HFFc6 (cell line): ENCODE measurements around the gene AKT3. TPM values are rescaled to one million over a fixed set of nuclear protein-coding genes. Genes with fewer than 3 reads are reported as not detected.

Experiments used
- DNase-seq: peaks from one replicate; pipeline ENCODE4 v3.0.0-alpha.2; 2018
- H3K27ac Mint-ChIP-seq: 2 replicates; pipeline ENCODE4 v1.8.0; 2020; ENCODE audit warnings: mild to moderate bottlenecking, mixed read lengths
- H3K27me3 Mint-ChIP-seq: 2 replicates; pipeline ENCODE4 v1.8.0; 2021; ENCODE audit warnings: mild to moderate bottlenecking, moderate library complexity, mixed read lengths; ENCODE audit not compliant: insufficient read depth
- H3K36me3 Mint-ChIP-seq: 2 replicates; pipeline ENCODE4 v1.8.0; 2021; ENCODE audit warnings: low read depth, mixed read lengths
- H3K4me1 Mint-ChIP-seq: 2 replicates; pipeline ENCODE4 v1.8.0; 2020; ENCODE audit warnings: low read depth, mixed read lengths
- H3K4me3 Mint-ChIP-seq: 2 replicates; pipeline ENCODE4 v1.8.0; 2020; ENCODE audit warnings: mild to moderate bottlenecking, moderate library complexity, mixed read lengths
- H3K9me3 Mint-ChIP-seq: 2 replicates; pipeline ENCODE4 v1.8.0; 2020; ENCODE audit warnings: mild to moderate bottlenecking, mixed read lengths
- total RNA-seq, 6 experiments: library from RNA; stranded (reverse); fragmentation: NEBNext Ultra II Directional; extraction: Animal tissue kit (Norgen Biotek cat#: 25700); gene quantifications; 2 replicates in 1 of 6; 3 replicates in 5 of 6; pipeline ENCODE4 v1.2.3, GENCODE V29; 2021
- TF ChIP-seq, protein P1 (sequence below): fragments of 200-600 bp; sonication (generic); IDR thresholded peaks from 2 replicates; pipeline ENCODE4 v1.5.0; 2021; ENCODE audit warnings: antibody characterized with exemption, mild to moderate bottlenecking

AKT3 gene
- total RNA-seq, 6 experiments from 2014 or later, result 66.8 to 85.4 (median 75.1) TPM

DNA sequence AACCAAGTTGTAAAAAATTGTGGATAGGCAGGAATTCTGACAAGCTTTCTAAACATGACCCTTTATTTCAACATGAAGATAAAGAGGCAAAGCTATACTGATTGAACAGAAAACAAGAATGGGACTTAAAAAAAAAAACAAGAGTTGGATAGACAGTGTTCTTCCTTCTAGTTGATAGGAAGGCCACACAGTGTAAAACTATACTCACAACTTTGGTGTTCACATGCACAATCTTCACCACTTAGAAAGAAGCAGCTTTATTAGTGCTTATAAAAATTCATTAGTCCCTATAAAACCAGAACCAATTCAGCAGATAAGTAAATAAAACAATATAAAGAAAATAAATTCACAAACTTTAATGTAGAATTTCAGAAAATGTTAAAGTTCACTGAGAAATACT lies 101.8 kb downstream of the AKT3 start:
- Mint-ChIP-seq H3K4me1 (peaks cover 68% of the 10 kb centered on the region), H3K36me3 (peaks cover 8% of the 10 kb centered on the region; the same call in 1 of the 2 replicates), H3K27me3 (peaks cover 2% of the 10 kb centered on the region; the same call in 1 of the 2 replicates), H3K9me3 (no peaks in the 10 kb centered on the region), H3K27ac (peak overlapping the region; percentile 30; the same call in 1 of the 2 replicates), H3K4me3 (no peak overlapping the region)
- TF ChIP-seq, protein P1, sequence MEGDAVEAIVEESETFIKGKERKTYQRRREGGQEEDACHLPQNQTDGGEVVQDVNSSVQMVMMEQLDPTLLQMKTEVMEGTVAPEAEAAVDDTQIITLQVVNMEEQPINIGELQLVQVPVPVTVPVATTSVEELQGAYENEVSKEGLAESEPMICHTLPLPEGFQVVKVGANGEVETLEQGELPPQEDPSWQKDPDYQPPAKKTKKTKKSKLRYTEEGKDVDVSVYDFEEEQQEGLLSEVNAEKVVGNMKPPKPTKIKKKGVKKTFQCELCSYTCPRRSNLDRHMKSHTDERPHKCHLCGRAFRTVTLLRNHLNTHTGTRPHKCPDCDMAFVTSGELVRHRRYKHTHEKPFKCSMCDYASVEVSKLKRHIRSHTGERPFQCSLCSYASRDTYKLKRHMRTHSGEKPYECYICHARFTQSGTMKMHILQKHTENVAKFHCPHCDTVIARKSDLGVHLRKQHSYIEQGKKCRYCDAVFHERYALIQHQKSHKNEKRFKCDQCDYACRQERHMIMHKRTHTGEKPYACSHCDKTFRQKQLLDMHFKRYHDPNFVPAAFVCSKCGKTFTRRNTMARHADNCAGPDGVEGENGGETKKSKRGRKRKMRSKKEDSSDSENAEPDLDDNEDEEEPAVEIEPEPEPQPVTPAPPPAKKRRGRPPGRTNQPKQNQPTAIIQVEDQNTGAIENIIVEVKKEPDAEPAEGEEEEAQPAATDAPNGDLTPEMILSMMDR, result no peak
- no peak for DNase-seq

GRCh38 chr1:243746751-243747150 lies 103.3 kb downstream of the AKT3 start:
- Mint-ChIP-seq H3K27ac (no peak overlapping the region), H3K36me3 (peaks cover 12% of the 10 kb centered on the region), H3K27me3 (peaks cover 2% of the 10 kb centered on the region; the same call in 1 of the 2 replicates), H3K4me3 (no peak overlapping the region), H3K4me1 (peaks cover 77% of the 10 kb centered on the region), H3K9me3 (peaks cover 4% of the 10 kb centered on the region; the same call in 1 of the 2 replicates)
- TF ChIP-seq, protein P1, result no peak
- DNase-seq, result no peak

DNA sequence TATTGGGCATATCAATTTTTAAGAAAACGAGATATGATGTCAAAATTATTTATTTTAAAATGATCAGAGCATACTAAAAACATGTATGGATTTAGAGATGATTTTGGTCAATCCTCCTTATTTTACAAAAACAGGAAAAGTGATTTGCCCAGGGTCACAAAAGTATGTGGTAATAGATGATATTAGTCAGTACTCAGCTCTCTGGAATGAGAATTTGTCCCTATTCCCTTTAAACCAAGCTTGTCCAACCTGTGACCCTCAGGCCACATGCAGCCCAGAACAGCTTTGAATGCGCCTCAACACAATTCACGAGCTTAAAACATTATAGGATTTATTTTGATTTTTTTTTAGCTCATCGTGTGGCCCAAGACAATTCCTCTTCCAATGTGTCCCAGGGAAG lies 104.7 kb downstream of the AKT3 start:
- Mint-ChIP-seq H3K27ac (peak overlapping the region; percentile 62), H3K27me3 (no peaks in the 10 kb centered on the region), H3K4me1 (peaks cover 80% of the 10 kb centered on the region), H3K36me3 (peaks cover 12% of the 10 kb centered on the region), H3K4me3 (peak overlapping the region; percentile 21; the same call in 1 of the 2 replicates), H3K9me3 (peaks cover 4% of the 10 kb centered on the region; the same call in 1 of the 2 replicates)
- DNase-seq, result peak; percentile 20
- TF ChIP-seq, protein P1, result no peak

GRCh38 chr1:243742819-243743218 lies 107.2 kb downstream of the AKT3 start:
- H3K4me3 Mint-ChIP-seq, result peak overlapping the region; percentile 87
- peaks cover 4% of the 10 kb centered on the region; the same call in 1 of the 2 replicates for H3K9me3 Mint-ChIP-seq
- peaks cover 27% of the 10 kb centered on the region for H3K36me3 Mint-ChIP-seq
- TF ChIP-seq, protein P1, result no peak
- H3K4me1 Mint-ChIP-seq, result peaks cover 72% of the 10 kb centered on the region
- peak; percentile 90 for DNase-seq
- peaks cover 2% of the 10 kb centered on the region; the same call in 1 of the 2 replicates for H3K27me3 Mint-ChIP-seq
- peak overlapping the region; percentile 88 for H3K27ac Mint-ChIP-seq

GRCh38 chr1:243740255-243740999 lies 109.6 kb downstream of the AKT3 start:
- no peak for DNase-seq
- peaks cover 2% of the 10 kb centered on the region; the same call in 1 of the 2 replicates for H3K27me3 Mint-ChIP-seq
- peaks cover 4% of the 10 kb centered on the region; the same call in 1 of the 2 replicates for H3K9me3 Mint-ChIP-seq
- TF ChIP-seq, protein P1, result no peak
- peaks cover 30% of the 10 kb centered on the region for H3K36me3 Mint-ChIP-seq
- H3K27ac Mint-ChIP-seq, result peak overlapping the region; percentile 55
- peak overlapping the region; percentile 15; the same call in 1 of the 2 replicates for H3K4me3 Mint-ChIP-seq
- H3K4me1 Mint-ChIP-seq, result peaks cover 67% of the 10 kb centered on the region
